Measurements from ENCODE around the gene PAX6.

The PAX6 gene

GRCh38 chr11:31798057-31798553 is 13.0 kb downstream of the PAX6 start:
- DNase-seq (ENCODE audit: low read depth in 2 of 2): no peak

- DNase-seq (ENCODE audit: low read depth in 2 of 2): no peak
Measured at GRCh38 chr11:31797190-31798056, 13.7 kb downstream of the PAX6 start.

- no peak for DNase-seq (ENCODE audit: low read depth in 2 of 2)
Measured at GRCh38 chr11:31796499-31797189, 14.5 kb downstream of the PAX6 start.

GRCh38 chr11:31795706-31796498 is 15.2 kb downstream of the PAX6 start:
- DNase-seq (ENCODE audit: low read depth in 2 of 2): no peak

DNA sequence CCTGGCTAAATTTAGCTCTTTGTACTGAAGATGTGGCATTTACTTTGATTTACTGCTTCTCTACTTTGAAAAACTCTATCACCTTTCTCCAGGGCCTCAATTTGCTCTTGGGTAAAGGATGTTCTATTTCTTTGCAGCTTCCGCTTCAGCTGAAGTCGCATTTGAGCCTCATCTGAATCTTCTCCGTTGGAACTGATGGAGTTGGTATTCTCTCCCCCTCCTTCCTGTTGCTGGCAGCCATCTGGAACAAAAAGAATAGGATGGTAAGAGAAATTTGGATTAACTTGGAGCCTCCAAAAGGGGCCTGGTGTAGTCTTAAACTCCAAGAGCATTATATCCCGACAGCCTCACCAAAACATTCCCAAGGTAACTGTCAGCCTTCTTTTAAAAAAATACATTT is 16.6 kb downstream of the PAX6 start:
- no peak for DNase-seq (ENCODE audit: low read depth in 2 of 2)

- DNase-seq (ENCODE audit: low read depth in 2 of 2): no peak
Measured at GRCh38 chr11:31793264-31793663, 17.9 kb downstream of the PAX6 start.

GRCh38 chr11:31792456-31792855 is 18.7 kb downstream of the PAX6 start:
- no peak for DNase-seq (ENCODE audit: low read depth in 2 of 2)

GRCh38 chr11:31792036-31792435 is 19.1 kb downstream of the PAX6 start:
- no peak for DNase-seq (ENCODE audit: low read depth in 2 of 2)

GRCh38 chr11:31790649-31791048 is 20.5 kb downstream of the PAX6 start:
- DNase-seq (ENCODE audit: low read depth in 2 of 2): no peak

DNA sequence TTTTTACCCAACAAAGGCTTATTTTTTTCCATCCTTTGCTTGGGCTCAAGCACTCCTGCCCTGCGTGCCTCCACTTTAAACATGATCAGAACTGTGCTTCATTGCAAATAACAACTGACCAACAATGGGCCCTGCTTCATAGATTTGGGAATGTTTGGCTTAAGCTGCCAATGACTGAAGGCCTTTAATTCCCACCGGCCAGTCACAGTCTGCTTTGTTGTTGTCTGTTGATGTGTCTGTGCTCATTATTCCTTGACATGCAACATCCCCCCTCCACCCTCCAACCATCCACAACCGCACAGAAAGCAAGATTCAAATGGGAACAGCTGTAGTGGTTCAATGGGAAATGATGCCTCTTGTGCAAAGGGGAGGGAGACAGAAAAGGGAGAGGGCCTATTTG is 23.0 kb downstream of the PAX6 start:
- no peak for DNase-seq (ENCODE audit: low read depth in 2 of 2)

- DNase-seq (ENCODE audit: low read depth in 2 of 2): no peak
Measured at GRCh38 chr11:31786996-31787685, 24.0 kb downstream of the PAX6 start.

DNA sequence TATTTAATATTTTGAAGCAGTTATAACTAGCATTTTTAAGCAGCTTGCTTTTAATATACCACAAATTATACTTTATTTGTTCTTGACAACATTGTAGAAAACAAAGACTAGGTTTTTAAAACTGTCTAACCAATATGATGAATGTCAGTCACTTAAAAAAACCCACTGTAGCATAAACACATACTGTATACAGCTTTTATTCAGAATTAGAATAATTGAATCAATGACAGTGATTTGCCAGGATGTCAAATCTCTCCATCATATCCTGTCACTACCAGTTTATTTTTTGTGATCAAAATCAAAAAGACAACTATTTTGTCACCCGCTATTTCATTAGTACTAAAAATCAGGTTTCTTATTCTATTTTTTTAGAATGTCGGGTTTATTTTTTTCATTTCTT is 26.5 kb downstream of the PAX6 start:
- DNase-seq (ENCODE audit: low read depth in 2 of 2): no peak

DNA sequence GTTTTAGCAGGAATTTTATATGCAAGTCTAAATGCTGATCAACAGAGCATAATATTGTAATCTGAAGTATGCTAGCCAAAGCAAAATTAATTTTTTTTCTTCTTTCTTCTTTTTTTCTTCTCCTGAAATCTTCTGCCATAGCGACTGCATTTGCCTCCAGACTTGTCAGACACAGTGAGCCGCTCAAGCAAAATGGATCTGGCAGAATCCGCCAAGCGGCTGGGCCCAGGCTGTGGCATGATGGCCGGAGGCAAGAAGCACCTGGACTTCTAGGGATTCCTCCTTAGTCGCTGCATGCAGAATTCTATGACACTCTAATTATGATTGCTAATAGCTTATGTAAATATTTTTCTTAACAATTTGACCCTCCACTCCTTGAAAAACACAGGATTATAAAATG is 27.9 kb downstream of the PAX6 start:
- no peak for DNase-seq (ENCODE audit: low read depth in 2 of 2)

GRCh38 chr11:31782257-31782656 is 28.9 kb downstream of the PAX6 start:
- DNase-seq (ENCODE audit: low read depth in 2 of 2): no peak

- DNase-seq (ENCODE audit: low read depth in 2 of 2): no peak
Measured at GRCh38 chr11:31780480-31780971, 30.6 kb downstream of the PAX6 start.

DNA sequence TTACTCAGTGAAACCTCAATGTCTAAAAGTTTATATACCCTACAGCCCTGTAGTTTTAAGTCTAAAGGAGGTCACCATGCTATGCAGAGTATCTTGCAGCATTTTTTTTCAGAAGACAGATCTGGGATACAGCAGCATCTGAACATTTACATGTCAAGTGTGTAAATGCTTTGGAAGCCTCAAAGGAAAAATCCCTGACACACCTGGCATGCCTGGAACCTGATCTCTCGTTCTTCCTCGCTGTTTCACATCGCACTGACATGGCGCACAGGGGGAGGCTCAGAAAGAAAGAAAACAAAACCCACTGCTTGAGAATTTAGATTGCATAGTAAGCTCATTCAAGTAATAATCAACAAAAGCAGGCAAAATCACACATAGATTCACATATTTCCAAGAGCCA is 31.0 kb downstream of the PAX6 start:
- no peak for DNase-seq (ENCODE audit: low read depth in 2 of 2)

GRCh38 chr11:31779374-31779791 is 31.7 kb downstream of the PAX6 start:
- DNase-seq (ENCODE audit: low read depth in 2 of 2): peak; percentile 49 to 64

DNA sequence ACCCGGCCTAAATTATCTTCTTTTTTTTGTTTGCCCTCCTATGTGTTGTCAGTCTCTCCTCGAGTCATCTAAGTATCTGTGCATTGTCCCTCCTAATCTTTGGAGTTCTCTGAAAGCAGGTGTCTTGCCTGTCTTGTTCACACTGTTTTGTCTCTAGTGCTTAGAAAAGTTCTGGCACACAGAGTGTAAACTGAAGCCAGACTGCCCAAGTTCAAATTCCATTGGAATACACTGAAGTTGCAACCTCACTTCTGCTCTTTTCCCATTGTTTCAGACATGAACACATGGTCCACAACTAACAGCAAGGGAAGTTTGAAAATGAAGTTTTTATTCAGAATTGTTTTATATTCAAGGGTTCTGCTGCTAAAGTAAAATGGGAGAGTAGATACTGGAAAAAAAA is 38.7 kb downstream of the PAX6 start:
- no peak for DNase-seq (ENCODE audit: low read depth in 2 of 2)

- no peak for DNase-seq (ENCODE audit: low read depth in 2 of 2)
Measured at GRCh38 chr11:31770011-31770700, 41.0 kb downstream of the PAX6 start.

- DNase-seq (ENCODE audit: low read depth in 2 of 2): no peak
Measured at GRCh38 chr11:31768749-31769640, 42.1 kb downstream of the PAX6 start.
